SIG-M5 (cell line): ENCODE data around the gene CWH43.
"Not testable (repeated sequence)": the region's sequence is repeated elsewhere in the genome, so short reads cannot be mapped to it uniquely, and the experiment has no call there.

ENCODE experiments used
- DNase-seq: peaks from one replicate; lab custom pipeline; 2025; lab: John Stamatoyannopoulos, UW

The CWH43 gene

DNA sequence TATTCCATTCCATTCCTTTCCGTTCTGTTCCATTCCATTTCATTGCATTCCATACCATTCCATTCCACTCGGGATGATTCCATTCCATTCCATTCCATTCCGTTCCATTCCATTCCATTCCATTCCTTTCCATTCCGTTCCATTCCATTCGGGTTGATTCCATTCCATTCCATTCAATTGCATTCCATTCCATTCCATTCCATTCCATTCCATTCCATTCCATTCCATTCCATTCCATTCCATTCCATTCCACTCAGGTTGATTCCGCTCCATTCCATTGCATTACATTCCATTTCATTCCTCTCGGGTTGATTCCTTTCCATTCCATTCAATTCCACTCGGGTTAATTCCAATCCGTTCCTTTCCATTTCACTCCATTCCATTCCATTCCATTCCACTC, 111.0 kb downstream of the CWH43 start:
- not testable (repeated sequence) for DNase-seq

GRCh38 chr4:49097505-49097904, 111.4 kb downstream of the CWH43 start:
- DNase-seq = not testable (repeated sequence)

GRCh38 chr4:49098034-49098759, 112.1 kb downstream of the CWH43 start:
- DNase-seq = not testable (repeated sequence)

DNA sequence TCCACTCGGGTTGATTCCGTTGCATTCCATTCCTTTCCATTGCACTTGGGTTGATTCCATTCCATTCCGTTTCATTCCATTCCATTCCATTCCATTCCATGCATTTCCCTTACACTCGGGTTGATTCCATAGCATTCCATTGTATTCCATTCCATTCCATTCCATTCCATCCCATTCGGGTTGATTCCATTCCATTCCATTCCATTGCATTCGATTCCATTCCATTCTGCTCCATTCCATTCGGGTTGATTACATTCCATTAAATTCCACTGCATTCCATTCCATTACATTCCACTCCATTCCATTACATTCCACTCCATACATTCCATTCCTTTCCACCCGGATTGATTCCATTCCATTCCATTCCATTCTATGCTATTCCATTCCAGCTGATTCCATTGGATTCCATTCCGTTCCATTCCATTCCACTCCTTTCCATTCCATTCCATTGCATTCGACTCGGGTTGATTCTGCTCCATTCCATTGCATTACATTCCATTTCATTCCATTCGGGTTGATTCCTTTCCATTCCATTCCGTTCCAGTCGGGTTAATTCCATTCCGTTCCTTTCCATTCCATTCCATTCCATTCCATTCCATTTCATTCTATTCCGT, 113.9 kb downstream of the CWH43 start:
- not testable (repeated sequence) for DNase-seq

- not testable (repeated sequence) for DNase-seq
These were observed 116.3 kb downstream of the CWH43 start for GRCh38 chr4:49102344-49102898.

DNA sequence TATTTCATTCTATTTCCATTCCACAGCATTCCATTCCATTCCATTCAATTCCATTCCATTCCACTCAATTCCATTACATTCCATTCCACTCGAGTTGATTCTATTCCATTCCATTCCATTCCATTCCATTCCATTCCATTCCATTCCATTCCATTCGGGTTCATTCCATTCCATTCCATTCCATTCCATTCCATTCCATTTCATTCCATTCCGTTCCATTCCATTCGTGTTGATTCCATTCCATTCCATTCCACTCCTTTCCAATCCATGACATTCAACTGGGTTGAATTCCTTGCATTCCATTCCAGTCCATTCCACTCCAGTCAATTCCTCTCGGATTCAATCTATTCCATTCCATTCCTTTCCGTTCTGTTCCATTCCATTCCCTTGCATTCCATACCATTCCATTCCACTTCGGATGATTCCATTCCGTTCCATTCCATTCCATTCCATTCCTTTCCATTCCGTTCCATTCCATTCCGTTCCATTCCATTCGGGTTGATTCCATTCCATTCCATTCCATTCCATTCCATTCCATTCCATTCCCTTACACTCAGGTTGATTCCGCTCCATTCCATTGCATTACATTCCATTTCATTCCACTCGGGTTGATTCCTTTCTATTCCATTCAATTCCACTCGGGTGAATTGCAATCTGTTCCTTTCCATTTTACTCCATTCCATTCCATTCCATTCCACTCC, 117.5 kb downstream of the CWH43 start:
- DNase-seq = not testable (repeated sequence)

GRCh38 chr4:49104231-49104930, 118.3 kb downstream of the CWH43 start:
- not testable (repeated sequence) for DNase-seq

GRCh38 chr4:49105248-49105904, 119.3 kb downstream of the CWH43 start:
- DNase-seq = not testable (repeated sequence)

GRCh38 chr4:49107262-49107661, 121.2 kb downstream of the CWH43 start:
- DNase-seq = not testable (repeated sequence)

GRCh38 chr4:49108183-49108978, 122.3 kb downstream of the CWH43 start:
- not testable (repeated sequence) for DNase-seq

DNA sequence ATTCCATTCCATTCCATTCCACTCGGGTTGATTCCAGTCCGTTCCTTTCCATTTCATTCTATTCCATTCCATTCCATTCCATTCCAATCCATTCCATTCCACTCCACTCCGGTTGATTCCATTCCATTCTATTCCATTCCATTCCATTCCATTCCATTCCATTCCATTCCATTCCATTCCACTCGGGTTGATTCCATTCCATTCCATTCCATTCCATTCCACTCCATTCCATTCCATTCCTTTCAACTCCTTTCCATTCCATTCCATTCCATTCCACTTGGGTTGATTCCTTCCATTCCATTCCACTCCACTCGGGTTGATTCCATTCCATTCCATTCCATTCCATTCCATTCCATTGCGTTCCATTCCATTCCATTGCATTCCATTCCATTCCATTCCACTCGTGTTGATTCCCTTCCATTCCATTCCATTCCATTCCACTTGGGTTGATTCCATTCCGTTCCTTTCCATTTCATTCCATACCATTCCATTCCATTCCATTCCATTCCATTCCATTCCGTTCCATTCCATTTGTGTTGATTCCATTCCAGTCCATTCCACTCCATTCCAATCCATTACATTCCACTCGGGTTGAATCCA, 123.6 kb downstream of the CWH43 start:
- DNase-seq = not testable (repeated sequence)

DNA sequence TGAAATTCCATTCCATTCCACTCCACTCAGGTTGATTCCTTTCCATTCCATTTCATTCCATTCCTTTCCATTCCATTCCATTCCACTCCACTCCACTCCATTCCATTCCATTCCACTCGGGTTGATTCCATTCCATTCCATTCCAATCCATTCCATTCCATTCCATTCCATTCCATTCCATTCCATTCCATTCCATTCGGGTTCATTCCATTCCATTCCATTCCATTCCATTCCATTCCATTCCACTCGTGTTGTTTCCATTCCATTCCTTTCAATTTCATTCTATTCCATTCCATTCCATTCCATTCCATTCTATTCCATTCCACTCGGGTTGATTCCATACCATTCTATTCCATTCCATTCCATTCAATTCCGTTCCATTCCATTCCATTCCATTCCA, 124.5 kb downstream of the CWH43 start:
- not testable (repeated sequence) for DNase-seq
